HG02798 (cell line): ENCODE measurements around the gene SLC22A23.
"Not testable (repeated sequence)": the region's sequence is repeated elsewhere in the genome, so short reads cannot be mapped to it uniquely, and the experiment has no call there.

ENCODE experiments used
- ATAC-seq: cut with Tn5 transposase; IDR thresholded peaks from one replicate; pipeline ENCODE4 v1.9.1; 2021; ENCODE audit warnings: mild to moderate bottlenecking; ENCODE audit not compliant: unreplicated experiment, poor library complexity

Gene SLC22A23

DNA sequence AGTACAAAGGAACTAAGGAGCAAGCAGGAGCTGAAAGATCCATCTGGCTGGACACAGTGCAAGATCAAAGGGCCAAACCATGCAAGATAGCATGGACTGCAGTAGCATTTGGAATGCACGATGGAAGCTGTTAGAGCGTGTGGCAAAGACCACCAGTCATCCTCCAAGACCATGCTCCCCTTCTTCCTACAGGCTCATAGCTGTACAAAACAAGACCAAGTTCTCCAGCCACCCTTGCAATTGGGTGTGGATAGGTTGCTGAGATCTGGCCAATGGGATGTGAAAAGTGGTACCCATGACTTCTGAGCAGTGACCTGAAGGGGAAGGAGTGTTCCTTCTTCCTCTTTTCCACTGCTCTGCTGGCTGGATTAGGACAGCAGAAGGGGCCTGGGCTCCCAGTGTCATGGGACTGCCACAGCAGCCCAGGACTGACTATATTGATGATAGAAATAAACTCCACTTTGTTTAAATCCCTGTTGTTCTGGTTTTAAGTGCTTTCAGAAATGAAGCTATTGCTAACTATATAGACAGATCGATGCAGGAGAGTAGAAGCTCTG lies 64.9 kb downstream of the SLC22A23 start:
- no peak for ATAC-seq

DNA sequence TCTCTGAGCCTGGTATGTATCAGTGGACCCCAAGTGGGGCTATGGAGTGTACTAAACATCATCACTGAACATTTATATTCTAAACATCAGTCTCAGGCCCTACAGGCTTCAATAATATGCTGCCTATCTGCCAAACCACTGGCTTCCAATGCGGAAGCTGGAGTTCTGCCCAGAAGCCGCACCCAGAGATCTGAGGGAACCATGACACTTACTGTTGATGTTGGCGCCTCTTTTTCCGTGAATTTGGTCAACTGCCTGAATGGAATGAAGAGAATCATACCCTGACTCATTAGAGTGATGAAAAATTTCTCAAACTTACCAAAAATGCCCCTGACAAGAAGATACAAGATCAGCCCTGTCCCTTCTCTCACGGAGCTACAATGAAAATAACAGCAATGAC lies 66.2 kb downstream of the SLC22A23 start:
- no peak for ATAC-seq

DNA sequence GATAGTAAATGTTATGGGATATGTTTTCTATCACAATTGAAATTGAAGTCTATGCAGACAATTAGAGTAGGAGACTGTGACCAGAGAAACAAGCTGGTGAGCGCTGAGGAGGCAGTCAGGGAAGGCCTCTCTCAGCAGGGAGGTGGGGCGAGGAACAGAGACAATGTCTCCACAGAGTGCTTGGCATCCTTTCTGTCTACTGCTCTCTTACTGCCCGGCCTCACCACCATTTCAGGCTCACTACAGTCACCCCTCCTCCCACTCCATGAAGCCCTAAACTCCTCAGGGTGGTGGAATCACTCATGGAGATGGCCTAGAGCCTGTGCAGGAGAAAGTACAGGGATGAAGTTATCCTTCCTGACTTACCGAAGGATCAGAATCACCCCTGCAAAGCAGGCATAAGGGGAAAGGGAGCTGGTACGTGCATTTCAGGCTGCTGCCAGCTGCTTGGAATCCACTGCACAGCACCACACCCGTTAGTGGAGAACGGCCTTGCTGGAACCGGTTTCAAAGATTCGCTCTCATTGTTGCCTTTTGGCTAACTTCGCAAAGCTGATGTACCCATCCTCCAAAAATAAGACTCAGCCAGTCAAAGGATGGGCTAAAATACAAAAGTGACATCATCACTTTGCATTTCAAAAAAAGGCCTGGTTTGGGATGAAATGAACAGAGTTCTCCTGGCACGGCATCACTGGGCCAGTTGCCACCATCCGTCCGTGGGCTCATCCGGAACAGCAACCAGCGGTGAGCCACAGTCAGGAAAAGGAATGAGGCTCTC lies 67.3 kb downstream of the SLC22A23 start:
- no peak for ATAC-seq

DNA sequence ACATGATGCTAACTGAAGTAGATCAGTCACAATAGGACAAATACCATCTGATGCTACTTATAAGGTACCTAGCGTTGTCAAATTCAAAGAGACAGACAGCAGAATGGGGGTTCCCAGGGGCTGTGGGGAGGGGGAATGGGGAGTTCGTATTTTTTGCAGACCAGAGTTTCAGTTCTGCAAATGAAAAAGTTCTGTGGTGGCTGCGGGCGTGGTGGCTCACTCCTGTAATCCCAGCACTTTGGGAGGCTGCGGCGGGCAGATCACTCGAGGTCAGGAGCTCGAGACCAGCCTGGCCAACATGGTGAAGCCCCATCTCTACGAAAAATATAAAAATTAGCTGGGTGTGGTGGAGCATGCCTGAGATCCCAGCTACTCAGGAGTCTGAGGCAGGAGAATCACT lies 68.1 kb downstream of the SLC22A23 start:
- no peak for ATAC-seq

DNA sequence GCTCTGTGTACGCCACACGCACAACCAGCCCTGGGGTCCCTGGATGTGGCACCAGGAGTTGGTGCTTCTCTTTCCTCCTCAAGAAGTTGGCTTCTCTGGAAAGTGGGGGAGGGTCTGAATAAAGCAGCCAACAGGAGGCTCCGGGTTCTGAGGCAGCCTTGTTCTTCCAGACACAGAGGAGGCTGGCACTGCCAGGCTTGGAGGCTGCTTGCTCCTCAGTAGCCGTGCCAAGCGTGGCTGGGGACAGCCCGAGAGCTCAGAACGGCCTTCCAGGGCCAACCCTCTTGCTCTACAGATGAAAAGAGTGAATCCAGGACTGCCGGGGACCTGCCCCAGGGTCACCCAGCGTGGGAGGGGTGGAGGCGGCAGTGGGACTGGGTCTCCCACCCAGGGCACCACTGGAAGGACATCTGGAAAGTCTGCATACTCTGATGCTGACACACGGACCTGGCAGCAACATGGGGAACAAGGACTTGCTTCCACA lies 70.4 kb downstream of the SLC22A23 start:
- ATAC-seq = no peak

DNA sequence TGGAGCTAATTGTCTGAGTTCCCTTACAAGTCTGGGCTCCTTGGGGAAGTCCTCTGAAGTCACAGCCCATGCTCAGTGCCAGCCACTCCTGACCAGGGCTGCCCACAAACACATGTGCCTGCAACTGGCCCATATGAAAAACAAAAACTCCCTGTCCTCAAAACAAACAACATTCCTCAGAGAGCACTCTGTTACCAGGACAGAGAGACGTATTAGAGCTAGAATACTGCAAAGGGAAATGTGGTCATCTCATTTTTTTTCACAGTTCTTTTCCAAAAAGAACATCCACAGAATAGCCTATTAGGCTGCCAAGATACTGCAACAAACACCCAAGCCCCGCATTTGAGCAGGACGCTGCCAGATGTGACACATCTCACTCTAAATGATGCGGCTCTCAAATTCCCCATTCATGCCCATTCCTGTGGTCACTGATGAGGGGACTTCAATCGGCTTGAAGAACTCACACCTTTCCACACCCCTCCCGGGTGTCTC lies 71.1 kb downstream of the SLC22A23 start:
- ATAC-seq = no peak

DNA sequence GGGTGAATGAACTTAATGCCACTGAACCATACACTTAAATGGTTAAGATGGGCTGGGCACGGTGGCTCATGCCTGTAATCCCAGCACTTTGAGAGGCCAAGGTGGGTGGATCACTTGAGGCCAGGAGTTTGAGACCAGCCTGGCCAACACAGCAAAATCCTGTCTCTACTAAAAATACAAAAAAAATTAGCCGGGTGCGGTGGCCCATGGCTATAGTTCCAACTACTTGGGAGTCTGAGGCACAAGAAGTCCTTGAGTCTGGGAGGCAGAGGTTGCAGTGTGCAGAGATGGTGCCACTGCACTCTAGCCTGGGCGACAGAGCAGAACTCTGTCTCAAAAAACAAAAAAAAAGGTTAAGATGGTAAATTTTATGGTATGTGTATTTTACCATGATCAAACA lies 71.7 kb downstream of the SLC22A23 start:
- ATAC-seq = not testable (repeated sequence)

DNA sequence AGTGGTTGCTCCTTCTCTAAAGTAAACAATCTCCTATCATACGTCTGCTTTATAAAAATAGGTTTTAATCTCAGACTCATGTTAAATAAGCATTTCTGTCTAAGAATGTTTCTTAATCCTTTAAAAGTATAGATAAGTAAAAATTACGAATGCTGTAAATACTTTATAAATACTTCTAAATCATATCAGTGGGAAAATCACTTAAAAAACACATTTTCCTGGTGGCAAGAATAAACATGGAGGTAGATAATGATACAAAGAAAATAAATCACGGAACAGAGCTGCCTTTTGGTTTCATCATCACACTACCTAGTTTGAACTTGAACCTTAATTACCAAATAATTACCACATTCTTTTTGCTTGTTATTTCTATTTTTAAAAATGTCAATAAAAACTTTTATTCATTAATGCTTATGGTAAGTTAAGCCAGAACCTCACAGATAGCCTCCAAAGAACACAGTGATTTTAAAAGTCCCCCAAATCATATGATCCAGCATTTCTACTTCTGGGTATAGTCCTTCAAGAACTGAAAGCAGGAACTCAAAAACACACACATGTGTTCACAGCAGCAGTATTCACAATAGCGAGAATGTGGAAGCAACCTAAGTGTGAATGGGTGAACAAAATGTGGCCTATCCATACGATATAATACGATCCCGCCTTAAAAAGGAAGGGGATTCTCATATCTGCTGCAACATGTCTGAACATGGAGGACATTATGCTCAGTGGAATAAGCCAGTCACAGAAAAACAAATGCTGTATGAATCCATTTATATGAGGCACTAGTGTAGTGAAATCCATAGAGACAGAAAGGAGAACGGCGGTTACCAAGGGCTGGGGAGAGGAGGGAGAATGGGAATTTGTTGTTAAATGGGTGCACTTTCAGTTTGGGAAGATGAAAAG lies 72.4 kb downstream of the SLC22A23 start:
- ATAC-seq = no peak

DNA sequence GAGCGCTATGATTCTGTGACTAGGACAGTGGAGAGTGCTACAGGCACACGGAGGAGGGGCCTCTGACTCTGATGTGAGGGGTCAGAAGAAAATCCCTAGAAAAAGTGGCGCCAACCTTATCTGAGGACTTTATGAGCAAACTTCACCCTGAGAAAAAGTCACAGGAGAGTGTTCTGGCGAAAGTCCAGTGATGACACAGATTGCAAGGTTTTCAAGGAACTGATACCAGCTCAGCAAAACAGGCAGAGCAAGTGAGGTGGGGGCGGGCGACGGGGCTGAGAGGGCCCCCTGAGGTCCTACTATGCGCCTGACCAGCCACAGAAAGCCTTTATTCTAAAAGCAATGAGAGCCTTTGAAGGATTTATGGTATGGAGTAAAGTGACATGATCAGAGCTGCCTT lies 73.3 kb downstream of the SLC22A23 start:
- ATAC-seq = no peak

DNA sequence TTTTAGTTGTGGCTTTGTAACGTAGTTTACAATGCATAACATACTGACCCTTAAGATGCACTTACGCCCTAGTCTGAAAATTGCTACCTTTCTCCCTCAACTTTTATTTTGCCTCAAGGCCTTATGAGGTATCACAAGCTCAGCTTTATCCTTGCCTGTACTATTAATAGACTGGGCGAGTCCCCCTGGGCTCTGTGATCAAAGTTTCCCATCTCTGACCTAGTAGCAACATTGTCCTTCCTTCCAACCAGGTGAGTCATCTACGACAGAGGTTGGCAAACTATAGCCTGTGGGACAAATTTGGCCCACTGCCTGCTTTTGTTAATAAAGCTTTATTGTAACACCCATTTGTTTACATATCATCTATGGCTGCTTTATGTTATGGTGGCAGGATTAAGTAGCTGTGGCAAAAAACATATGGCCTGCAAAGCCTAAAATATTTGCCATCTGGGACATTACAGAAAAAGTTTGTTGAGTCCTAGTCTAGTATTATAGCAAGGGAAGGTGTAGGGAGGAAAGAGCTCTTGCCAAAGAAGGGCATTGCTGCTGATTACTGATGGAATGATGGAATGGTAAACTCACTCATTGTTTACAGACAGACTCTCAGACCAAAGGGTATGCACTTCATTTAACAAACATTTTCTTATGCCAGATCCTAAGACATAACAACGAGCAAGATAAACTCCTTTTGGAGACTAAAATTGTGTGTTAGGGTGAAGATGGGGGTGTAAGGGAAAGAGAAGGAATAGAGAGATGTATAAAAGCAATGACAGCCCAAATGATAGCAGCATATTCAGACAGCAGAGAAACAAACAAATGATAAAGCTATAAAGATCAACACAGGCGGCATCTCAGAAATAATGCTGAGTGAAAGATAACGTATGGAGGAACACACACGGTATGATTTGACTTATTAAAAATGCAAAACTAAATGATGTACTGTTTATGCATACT lies 74.2 kb downstream of the SLC22A23 start:
- no peak for ATAC-seq

DNA sequence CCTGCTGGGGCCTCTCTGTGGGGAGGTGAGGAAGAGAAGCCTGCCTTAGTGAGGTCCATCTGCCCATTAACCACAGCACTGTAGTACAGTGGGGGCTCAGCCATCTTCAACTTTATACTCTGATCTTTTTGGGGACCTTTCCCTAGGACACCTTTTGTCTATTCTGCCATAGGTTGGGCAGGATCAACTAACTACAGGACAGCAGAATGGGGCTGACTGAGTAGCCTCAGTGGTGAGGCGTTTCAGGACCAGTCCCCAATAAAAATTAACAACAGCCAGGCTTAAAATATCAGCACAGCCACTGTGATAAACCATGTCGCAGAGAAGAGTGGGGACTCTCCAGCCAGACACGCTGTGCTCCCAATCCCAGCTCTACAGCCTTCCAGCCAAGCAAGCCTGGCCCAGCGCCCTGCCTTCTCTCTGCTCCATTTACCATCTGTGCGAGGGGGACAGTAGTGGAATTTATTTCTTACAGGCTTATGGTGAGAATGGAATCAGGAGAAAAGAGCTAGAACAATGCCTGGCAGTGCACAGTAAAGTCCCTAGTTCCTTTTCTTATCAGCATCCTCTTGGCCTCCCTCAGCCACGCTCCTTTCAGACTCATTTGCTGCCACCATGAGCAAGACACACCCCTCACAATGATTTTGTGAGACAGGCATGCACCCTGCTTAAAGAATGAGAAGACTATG lies 75.5 kb downstream of the SLC22A23 start:
- ATAC-seq = no peak

DNA sequence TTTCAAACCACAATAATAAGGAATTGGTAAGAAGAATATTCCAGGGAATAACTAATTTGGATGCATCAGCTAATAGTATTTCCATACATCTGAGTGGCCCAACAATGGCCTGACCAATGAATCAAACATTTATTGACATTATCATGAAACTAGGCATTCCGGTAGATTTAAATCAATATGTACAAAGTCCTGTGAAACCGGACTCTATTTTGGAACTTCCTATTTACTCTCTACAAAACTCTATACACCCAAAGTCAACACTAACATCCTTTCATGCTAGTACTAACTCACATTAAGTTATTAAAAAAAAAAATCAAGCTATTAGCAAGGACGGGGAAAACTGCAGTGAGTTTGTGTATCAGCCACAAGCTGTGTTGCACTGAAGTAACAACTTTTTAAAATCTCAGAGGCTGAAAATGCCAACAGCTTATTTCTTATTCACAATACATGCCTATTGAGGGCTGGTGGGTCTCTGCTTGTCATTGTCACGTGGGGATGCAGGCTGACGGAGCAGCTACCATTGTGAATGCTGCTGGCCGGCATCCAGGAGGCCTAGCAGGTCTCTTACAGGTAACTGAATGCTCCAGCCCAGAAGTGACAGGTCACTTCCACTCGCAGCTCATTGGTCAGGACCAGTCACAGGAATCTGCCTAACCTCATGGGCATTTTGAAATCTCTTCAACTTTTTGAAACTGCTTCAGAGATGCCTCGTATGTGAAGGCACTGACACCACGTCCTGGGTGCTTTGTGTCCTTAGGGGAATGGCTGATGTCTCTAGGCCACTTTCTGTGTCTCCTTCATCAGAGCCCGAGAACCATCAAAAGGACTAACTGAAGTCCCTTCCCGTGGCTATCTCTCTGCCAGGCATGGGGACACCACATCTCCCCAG lies 76.3 kb downstream of the SLC22A23 start:
- no peak for ATAC-seq

DNA sequence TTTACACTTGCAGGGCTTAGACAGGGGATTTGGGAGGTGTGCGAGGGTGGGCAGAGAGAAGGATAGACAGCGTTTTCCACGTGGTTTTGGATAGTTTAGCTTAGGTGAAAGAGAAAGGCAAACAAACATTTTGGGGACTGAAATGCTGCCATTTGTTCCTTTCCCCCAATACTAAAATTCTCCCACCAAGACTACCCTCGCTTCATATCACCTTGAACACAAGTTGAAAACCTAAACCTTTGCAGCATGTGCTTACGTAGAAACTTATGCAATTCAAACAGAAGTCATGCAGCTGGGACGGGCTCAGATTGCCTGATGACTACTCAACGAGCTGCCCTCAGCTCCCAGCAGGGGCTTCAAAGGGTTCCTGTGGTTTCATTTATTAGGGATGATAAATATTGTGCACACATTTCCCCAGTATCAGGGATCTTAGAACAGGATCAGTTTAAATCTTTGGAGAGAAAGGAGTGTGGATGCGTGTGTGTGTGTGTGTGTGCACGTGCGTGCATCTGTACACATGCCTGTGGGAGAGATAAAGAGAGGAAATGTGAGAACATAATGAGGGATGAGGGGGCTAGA lies 77.3 kb downstream of the SLC22A23 start:
- no peak for ATAC-seq

DNA sequence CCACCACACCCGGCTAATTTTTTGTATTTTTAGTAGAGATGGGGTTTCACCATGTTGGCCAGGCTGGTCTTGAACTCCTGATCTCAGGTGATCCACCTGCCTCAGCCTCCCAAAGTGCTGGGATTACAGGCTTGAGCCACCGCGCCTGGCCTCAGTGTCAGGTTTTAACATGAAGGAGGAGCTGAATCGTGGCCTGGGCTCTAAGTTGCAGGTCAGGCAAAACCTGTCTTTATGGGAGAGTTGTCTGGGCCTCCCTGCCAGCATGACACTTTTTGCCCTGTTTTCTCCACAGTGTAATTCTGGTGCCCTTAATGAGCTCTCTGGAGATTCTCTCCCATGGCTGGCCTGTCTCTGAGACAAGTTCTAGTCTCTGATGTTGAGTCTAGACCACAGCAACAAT lies 78.0 kb downstream of the SLC22A23 start:
- not testable (repeated sequence) for ATAC-seq

DNA sequence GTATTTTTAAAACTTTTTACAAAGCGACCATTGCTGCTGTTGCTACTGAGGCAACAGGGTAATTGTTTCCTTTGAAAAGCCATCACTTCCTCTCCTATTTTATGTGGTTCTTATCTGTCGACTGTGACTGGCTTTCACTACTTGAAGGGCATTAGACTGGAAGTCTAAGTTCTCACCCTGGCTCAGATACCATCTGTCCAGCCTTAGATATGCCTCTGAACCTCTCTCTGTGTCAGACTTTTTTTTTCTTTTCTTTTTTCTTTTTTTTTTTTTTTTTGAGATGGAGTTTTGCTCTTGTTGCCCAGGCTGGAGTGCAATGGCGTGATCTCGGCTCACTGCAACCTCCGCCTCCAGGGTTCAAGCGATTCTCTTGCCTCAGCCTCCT lies 78.5 kb downstream of the SLC22A23 start:
- ATAC-seq = not testable (repeated sequence)

DNA sequence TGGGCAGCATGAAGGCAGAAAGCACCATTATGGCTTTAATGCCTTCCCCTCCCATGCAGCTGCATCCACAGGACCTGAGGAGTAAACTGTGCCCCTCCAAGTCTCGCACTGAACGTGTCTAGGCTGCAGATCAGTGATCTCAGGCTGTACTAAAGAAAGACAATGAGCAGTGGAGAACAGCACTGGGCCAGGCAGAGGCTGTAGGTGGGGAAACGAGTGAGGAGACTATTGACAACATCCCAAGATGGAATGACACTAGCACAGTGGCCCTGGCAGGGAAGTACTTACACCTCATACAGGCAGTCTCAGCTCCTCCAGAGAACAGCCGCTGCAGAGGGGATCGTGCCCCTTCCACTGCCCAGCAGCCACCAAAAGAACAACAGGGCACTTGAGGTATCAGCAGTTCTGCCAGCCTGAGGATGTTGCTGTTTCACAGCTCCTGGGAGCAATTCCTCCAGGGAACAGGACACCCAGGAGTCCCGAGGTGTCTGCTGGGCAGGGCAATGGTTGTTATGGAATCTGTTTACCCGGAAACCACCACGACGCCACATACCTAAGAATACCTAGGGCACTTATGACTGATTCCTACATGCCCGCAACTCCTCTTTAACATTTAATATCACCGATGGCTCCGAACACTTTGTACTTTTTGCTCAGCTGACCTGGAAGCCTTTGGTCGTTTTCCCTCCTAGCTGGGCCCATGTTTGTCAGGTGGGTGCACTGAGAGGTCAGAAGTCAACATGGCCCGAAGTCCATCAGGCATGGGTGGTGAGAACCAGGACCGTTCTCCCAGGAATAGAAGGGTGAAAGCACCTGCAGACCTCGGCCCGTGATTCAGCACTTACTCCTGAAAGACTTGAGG lies 79.1 kb downstream of the SLC22A23 start:
- no peak for ATAC-seq
